MCF 10A (cell line): ENCODE results near the gene PRPF38A. TPM values are rescaled to one million over a fixed set of nuclear protein-coding genes. Genes with fewer than 3 reads are reported as not detected.
"Not testable (repeated sequence)": the region's sequence is repeated elsewhere in the genome, so short reads cannot be mapped to it uniquely, and the experiment has no call there.

Experiments used
- BruUV-seq: library from RNA; stranded (reverse); fragments of 400-500 nt; replicated peaks from 2 replicates; lab custom pipeline; 2021; lab: Mats Ljungman, UMichigan
- CTCF ChIA-PET: fragments of 300-600 bp; sonication (Branson Sonifier 250); formaldehyde crosslinking; extraction: SDS; loops from one replicate; lab custom pipeline; 2021; ENCODE audit warnings: antibody characterized with exemption, inconsistent platforms; lab: Yijun Ruan, JAX
- POLR2A ChIA-PET: fragments of 300-600, 350-650 bp; sonication (Branson Sonifier 250); formaldehyde crosslinking; extraction: SDS; loops from one replicate; lab custom pipeline; 2020; ENCODE audit warnings: antibody characterized with exemption, inconsistent platforms; lab: Yijun Ruan, JAX
- DNase-seq: peaks from one replicate; pipeline ENCODE4 v3.0.0-alpha.2; 2018; ENCODE audit not compliant: unreplicated experiment
- H3K27ac Mint-ChIP-seq: one replicate; pipeline ENCODE4 v1.8.0; 2022; ENCODE audit warnings: mild to moderate bottlenecking, low read depth, mixed read lengths; ENCODE audit not compliant: unreplicated experiment
- H3K27me3 Mint-ChIP-seq: one replicate; pipeline ENCODE4 v1.8.0; 2022; ENCODE audit warnings: mixed read lengths; ENCODE audit not compliant: insufficient read depth, unreplicated experiment
- H3K36me3 Mint-ChIP-seq: one replicate; pipeline ENCODE4 v1.8.0; 2022; ENCODE audit warnings: mild to moderate bottlenecking, moderate library complexity, mixed read lengths; ENCODE audit not compliant: insufficient read depth, unreplicated experiment
- H3K4me1 Mint-ChIP-seq: one replicate; pipeline ENCODE4 v1.8.0; 2022; ENCODE audit warnings: mixed read lengths; ENCODE audit not compliant: insufficient read depth, unreplicated experiment
- H3K4me3 Mint-ChIP-seq: one replicate; pipeline ENCODE4 v1.8.0; 2022; ENCODE audit warnings: mild to moderate bottlenecking, moderate library complexity, mixed read lengths; ENCODE audit not compliant: unreplicated experiment
- H3K9me3 Mint-ChIP-seq: one replicate; pipeline ENCODE4 v1.8.0; 2022; ENCODE audit warnings: mixed read lengths; ENCODE audit not compliant: unreplicated experiment
- CTCF ChIP-seq: fragments of 200-600 bp; IDR thresholded peaks from one replicate; pipeline ENCODE4 v1.8.0; 2022; ENCODE audit warnings: antibody characterized with exemption, mild to moderate bottlenecking; ENCODE audit not compliant: unreplicated experiment
- intact Hi-C: fragments of 100-400 bp; cut with micrococcal nuclease; formaldehyde crosslinking; loops from 2 replicates; pipeline ENCODE4 v1.14.1; 2022
- total RNA-seq: library from RNA; stranded (reverse); gene quantifications from 2 replicates; pipeline ENCODE4 v1.2.3, GENCODE V29; 2022

Gene PRPF38A
- total RNA-seq, 1 experiment from 2014 or later = 63.8 TPM

- intact Hi-C loops = loop anchor here (2.0 to 5.0 kb wide), 4 partner anchors 35 to 320 kb away; partner anchors contain the start of genes BTF3L4, ORC1, PRPF38A and TXNDC12
- TF ChIP-seq CTCF = no peak
- Mint-ChIP-seq H3K27ac (no peak overlapping the region), H3K9me3 (no peaks in the 10 kb centered on the region), H3K4me3 (peak overlapping the region; percentile 99), H3K27me3 (no peaks in the 10 kb centered on the region), H3K36me3 (peaks cover 24% of the 10 kb centered on the region), H3K4me1 (peaks cover 21% of the 10 kb centered on the region)
- CTCF ChIA-PET = no interaction called here
- POLR2A ChIA-PET = interaction anchor here (0.6 to 2.9 kb wide), 5 partner anchors 10 to 1047 kb away, joined by 3 to 46 read pairs (median 6); partner anchors contain the start of genes ORC1 and PRPF38A
- no peak for DNase-seq
- BruUV-seq = no TSS peak
Measured at GRCh38 chr1:52367272-52367671, 37.1 kb upstream of the PRPF38A start.

- intact Hi-C loops = loop anchor here (5.0 kb wide), 3 partner anchors 34 to 311 kb away; partner anchors contain the start of genes BTF3L4, ORC1, PRPF38A and TXNDC12
- peaks cover 21% of the 10 kb centered on the region for H3K4me1 Mint-ChIP-seq
- H3K9me3 Mint-ChIP-seq = no peaks in the 10 kb centered on the region
- CTCF ChIA-PET = interaction anchor here (0.6 to 1.2 kb wide), 11 partner anchors 13 to 282 kb away, joined by 3 to 7 read pairs (median 3); partner anchors contain the start of genes ORC1 and PRPF38A
- peaks cover 25% of the 10 kb centered on the region for H3K36me3 Mint-ChIP-seq
- H3K4me3 Mint-ChIP-seq = peak overlapping the region; percentile 70
- no peak for TF ChIP-seq CTCF
- H3K27ac Mint-ChIP-seq = peak overlapping the region; percentile 81
- DNase-seq = peak; percentile 71
- no peaks in the 10 kb centered on the region for H3K27me3 Mint-ChIP-seq
- POLR2A ChIA-PET = interaction anchor here (0.6 to 2.9 kb wide), 19 partner anchors 8 to 336 kb away, joined by 3 to 46 read pairs (median 4); partner anchors contain the start of genes BTF3L4, KTI12, ORC1 and PRPF38A
- no TSS peak for BruUV-seq
Measured at GRCh38 chr1:52368383-52369172, 35.8 kb upstream of the PRPF38A start.

- not testable (repeated sequence) for BruUV-seq, H3K27ac Mint-ChIP-seq, DNase-seq, H3K27me3 Mint-ChIP-seq, H3K4me3 Mint-ChIP-seq, H3K9me3 Mint-ChIP-seq
- peaks cover 16% of the 10 kb centered on the region for H3K4me1 Mint-ChIP-seq
- CTCF ChIA-PET = interaction anchor here (1.0 kb wide), 1 partner anchor 12 kb away, joined by 3 read pairs; no protein-coding TSS in a partner anchor
- POLR2A ChIA-PET = interaction anchor here (1.5 to 2.9 kb wide), 5 partner anchors 24 to 337 kb away, joined by 6 to 46 read pairs (median 7); partner anchors contain the start of genes KTI12, ORC1 and PRPF38A
- intact Hi-C loops = loop anchor here (5.0 kb wide), 3 partner anchors 32 to 313 kb away; partner anchors contain the start of genes BTF3L4, ORC1, PRPF38A and TXNDC12
- H3K36me3 Mint-ChIP-seq = peaks cover 26% of the 10 kb centered on the region
Measured at GRCh38 chr1:52369851-52370250, 34.6 kb upstream of the PRPF38A start.

- TF ChIP-seq CTCF = no peak
- Mint-ChIP-seq H3K9me3 (no peaks in the 10 kb centered on the region), H3K27me3 (no peaks in the 10 kb centered on the region), H3K27ac (no peak overlapping the region), H3K4me3 (no peak overlapping the region), H3K4me1 (no peaks in the 10 kb centered on the region), H3K36me3 (peaks cover 42% of the 10 kb centered on the region)
- BruUV-seq = no TSS peak
- intact Hi-C loops = no loop called here
- POLR2A ChIA-PET = no interaction called here
- CTCF ChIA-PET = no interaction called here
- no peak for DNase-seq
Measured at GRCh38 chr1:52385376-52385775, 19.0 kb upstream of the PRPF38A start.
